DND-41 (cell line): ENCODE measurements around the gene RGS18.
"Not testable (repeated sequence)": the region's sequence is repeated elsewhere in the genome, so short reads cannot be mapped to it uniquely, and the experiment has no call there.

Experiments used
- ATAC-seq: fragments of 200-7000 bp; cut with Tn5 transposase; 3 replicates; pipeline ENCODE4 v1.9.1; 2021; ENCODE audit warnings: low read depth; ENCODE audit not compliant: insufficient read depth
- DNase-seq: peaks from one replicate; pipeline ENCODE4 v3.0.0-alpha.2; 2020
- H2AFZ ChIP-seq: 2 replicates; pipeline ENCODE4 v1.6.0; 2012; ENCODE audit warnings: low read depth, low read length
- H3K27ac ChIP-seq: 2 replicates; pipeline ENCODE4 v1.5.1; 2012; ENCODE audit warnings: low read length, inconsistent platforms
- H3K27me3 ChIP-seq: fragments of 200-600 bp; sonication (generic); 2 replicates; pipeline ENCODE4 v1.6.0; 2012; ENCODE audit warnings: low read length, mild to moderate bottlenecking, inconsistent platforms; ENCODE audit not compliant: insufficient read depth, poor library complexity
- H3K36me3 ChIP-seq: 2 replicates; pipeline ENCODE4 v1.5.1; 2012; ENCODE audit warnings: low read length, inconsistent platforms; ENCODE audit not compliant: insufficient read depth
- H3K4me1 ChIP-seq: 2 replicates; pipeline ENCODE4 v1.5.1; 2012; ENCODE audit warnings: mild to moderate bottlenecking, low read length; ENCODE audit not compliant: insufficient read depth
- H3K4me2 ChIP-seq: 2 replicates; pipeline ENCODE4 v1.6.0; 2012; ENCODE audit warnings: mild to moderate bottlenecking, moderate library complexity, low read length, inconsistent platforms; ENCODE audit not compliant: insufficient read depth
- H3K4me3 ChIP-seq, 2 experiments: fragments of 200-600 bp in 1 of 2; shearing (Covaris generic) in 1 of 2; 2 replicates each; pipeline ENCODE4 v1.5.1; 2012 to 2016; ENCODE audit warnings: inconsistent platforms in 2 of 2, low read length in 2 of 2, mild to moderate bottlenecking in 2 of 2, low read depth in 1 of 2, moderate library complexity in 1 of 2
- H3K79me2 ChIP-seq: 2 replicates; pipeline ENCODE4 v1.6.0; 2012; ENCODE audit warnings: low read length, inconsistent platforms; ENCODE audit not compliant: insufficient read depth
- H3K9ac ChIP-seq: 2 replicates; pipeline ENCODE4 v1.6.0; 2012; ENCODE audit warnings: low read depth, mild to moderate bottlenecking, inconsistent platforms, low read length, moderate library complexity
- H3K9me3 ChIP-seq: 2 replicates; pipeline ENCODE4 v1.5.1; 2012; ENCODE audit warnings: low read length, moderate library complexity, mild to moderate bottlenecking, inconsistent platforms; ENCODE audit not compliant: insufficient read depth, severe bottlenecking
- H4K20me1 ChIP-seq: 2 replicates; pipeline ENCODE4 v1.6.0; 2012; ENCODE audit warnings: low read length; ENCODE audit not compliant: insufficient read depth
- EZH2 ChIP-seq: IDR thresholded peaks from 3 replicates; pipeline ENCODE4 v1.6.1; 2012; ENCODE audit warnings: borderline replicate concordance, low read depth, mild to moderate bottlenecking, moderate library complexity, low read length, inconsistent platforms; ENCODE audit not compliant: severe bottlenecking
- TF ChIP-seq, protein P1 (sequence below): IDR thresholded peaks from 2 replicates; pipeline ENCODE4 v1.5.1; 2012; ENCODE audit warnings: borderline replicate concordance, low read length, moderate library complexity, mild to moderate bottlenecking; ENCODE audit not compliant: poor library complexity, severe bottlenecking; ENCODE audit errors: extremely low read depth

Gene RGS18

GRCh38 chr1:192126030-192126619, 32.1 kb upstream of the RGS18 start:
- no peaks in the 10 kb centered on the region for H4K20me1 ChIP-seq
- no peak overlapping the region for H3K4me3 ChIP-seq
- H3K9ac ChIP-seq, result peak overlapping the region; percentile 35
- H3K36me3 ChIP-seq, result no peaks in the 10 kb centered on the region
- no peak for DNase-seq
- TF ChIP-seq EZH2, result no peak
- TF ChIP-seq, protein P1, sequence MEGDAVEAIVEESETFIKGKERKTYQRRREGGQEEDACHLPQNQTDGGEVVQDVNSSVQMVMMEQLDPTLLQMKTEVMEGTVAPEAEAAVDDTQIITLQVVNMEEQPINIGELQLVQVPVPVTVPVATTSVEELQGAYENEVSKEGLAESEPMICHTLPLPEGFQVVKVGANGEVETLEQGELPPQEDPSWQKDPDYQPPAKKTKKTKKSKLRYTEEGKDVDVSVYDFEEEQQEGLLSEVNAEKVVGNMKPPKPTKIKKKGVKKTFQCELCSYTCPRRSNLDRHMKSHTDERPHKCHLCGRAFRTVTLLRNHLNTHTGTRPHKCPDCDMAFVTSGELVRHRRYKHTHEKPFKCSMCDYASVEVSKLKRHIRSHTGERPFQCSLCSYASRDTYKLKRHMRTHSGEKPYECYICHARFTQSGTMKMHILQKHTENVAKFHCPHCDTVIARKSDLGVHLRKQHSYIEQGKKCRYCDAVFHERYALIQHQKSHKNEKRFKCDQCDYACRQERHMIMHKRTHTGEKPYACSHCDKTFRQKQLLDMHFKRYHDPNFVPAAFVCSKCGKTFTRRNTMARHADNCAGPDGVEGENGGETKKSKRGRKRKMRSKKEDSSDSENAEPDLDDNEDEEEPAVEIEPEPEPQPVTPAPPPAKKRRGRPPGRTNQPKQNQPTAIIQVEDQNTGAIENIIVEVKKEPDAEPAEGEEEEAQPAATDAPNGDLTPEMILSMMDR, result no peak
- no peaks in the 10 kb centered on the region for H3K79me2 ChIP-seq
- peak overlapping the region; percentile 47 for H3K4me2 ChIP-seq
- peak; percentile 79 for ATAC-seq
- H3K27ac ChIP-seq, result peak overlapping the region; percentile 82
- H2AFZ ChIP-seq, result peak overlapping the region; percentile 17
- peaks cover 36% of the 10 kb centered on the region for H3K4me1 ChIP-seq
- no peaks in the 10 kb centered on the region for H3K27me3 ChIP-seq
- H3K9me3 ChIP-seq, result peaks cover 3% of the 10 kb centered on the region

DNA sequence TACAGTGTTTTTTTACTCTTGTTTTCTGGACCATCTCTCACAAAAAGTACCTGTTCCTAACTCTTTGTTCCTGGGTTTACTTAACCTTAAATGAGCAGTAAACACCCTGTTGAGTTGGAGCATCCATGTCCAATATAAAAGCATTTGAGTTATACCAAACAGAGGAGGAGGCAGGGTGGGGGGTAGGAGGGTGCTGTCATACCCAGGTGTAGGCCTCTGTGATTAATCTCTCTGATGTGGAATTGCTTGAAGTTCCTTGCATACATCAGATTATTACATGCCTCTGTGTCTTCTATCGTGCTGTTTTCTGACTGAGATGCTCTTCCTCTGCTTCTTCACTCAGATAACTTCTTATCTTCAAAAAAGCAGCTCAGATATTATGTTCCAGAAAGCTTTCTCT, 28.1 kb upstream of the RGS18 start:
- TF ChIP-seq, protein P1, result no peak
- TF ChIP-seq EZH2, result no peak
- H3K27me3 ChIP-seq, result no peaks in the 10 kb centered on the region
- DNase-seq (peak; percentile 54), ATAC-seq (peak; percentile 82)
- no peak overlapping the region for H3K4me3 ChIP-seq
- H3K9me3 ChIP-seq, result no peaks in the 10 kb centered on the region
- no peaks in the 10 kb centered on the region for H3K36me3 ChIP-seq
- H3K79me2 ChIP-seq, result no peaks in the 10 kb centered on the region
- H4K20me1 ChIP-seq, result no peaks in the 10 kb centered on the region
- no peak overlapping the region for H3K9ac ChIP-seq
- no peak overlapping the region for H3K4me2 ChIP-seq
- peaks cover 47% of the 10 kb centered on the region for H3K4me1 ChIP-seq
- peak overlapping the region; percentile 14; the same call in 1 of the 2 replicates for H2AFZ ChIP-seq
- H3K27ac ChIP-seq, result 0 out of 2 replicates have a peak overlapping the region, but pooled peaks have one; percentile 8

DNA sequence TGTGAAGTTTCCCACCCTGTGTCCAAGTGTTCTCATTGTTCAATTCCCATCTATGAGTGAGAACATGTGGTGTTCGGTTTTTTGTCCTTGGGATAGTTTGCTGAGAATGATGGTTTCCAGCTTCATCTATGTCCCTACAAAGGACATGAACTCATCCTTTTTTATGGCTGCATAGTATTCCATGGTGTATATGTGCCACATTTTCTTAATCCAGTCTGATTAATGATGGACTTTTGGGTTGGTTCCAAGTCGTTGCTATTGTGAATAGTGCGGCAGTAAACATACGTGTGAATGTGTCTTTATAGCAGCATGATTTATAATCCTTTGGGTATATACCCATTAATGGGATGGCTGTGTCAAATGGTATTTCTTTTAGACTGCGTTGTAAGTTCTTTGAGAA, 27.4 kb upstream of the RGS18 start:
- H3K9me3 ChIP-seq, H2AFZ ChIP-seq, H3K27me3 ChIP-seq, H3K9ac ChIP-seq, ATAC-seq, H3K4me2 ChIP-seq, DNase-seq, H3K36me3 ChIP-seq, H3K4me3 ChIP-seq, H4K20me1 ChIP-seq, H3K79me2 ChIP-seq, H3K27ac ChIP-seq: not testable (repeated sequence)
- H3K4me1 ChIP-seq, result peaks cover 41% of the 10 kb centered on the region

DNA sequence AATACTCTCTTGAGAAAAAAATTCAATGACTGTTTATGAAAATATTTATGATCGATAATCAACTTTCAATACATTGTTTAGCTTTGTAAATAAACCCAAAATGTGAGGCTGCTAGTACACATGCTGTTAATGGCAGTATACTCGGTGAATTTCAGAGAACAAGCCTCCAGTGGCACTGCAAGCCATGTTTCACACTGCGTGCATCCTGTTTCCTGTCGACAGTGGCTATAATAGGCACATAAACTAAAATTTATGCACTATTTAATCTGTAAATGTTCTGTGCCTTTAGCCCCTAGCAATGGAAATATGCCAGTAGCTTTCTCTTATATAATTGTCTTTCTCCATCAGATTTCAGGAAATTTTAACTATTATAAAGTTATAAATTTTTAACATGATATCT, 26.3 kb upstream of the RGS18 start:
- no peak for TF ChIP-seq EZH2
- TF ChIP-seq, protein P1, result no peak
- Histone ChIP-seq H3K4me1 (peaks cover 30% of the 10 kb centered on the region), H2AFZ (peak overlapping the region; percentile 7; the same call in 1 of the 2 replicates), H3K9ac (no peak overlapping the region), H4K20me1 (no peaks in the 10 kb centered on the region), H3K27me3 (no peaks in the 10 kb centered on the region), H3K27ac (peak overlapping the region; percentile 40; the same call in 1 of the 2 replicates), H3K4me2 (no peak overlapping the region), H3K79me2 (no peaks in the 10 kb centered on the region), H3K4me3 (no peak overlapping the region), H3K9me3 (no peaks in the 10 kb centered on the region), H3K36me3 (no peaks in the 10 kb centered on the region)
- DNase-seq, result peak; percentile 37
- ATAC-seq, result peak; percentile 65
